ENCODE data around the gene TNP2.

GRCh38 chr16:11271610-11272009 is 2.5 kb upstream of the TNP2 start:
- TF ChIP-seq EZH2 (IDR thresholded peaks at IDR 0.05; ENCODE audit: low read depth, unreplicated experiment) (no peak), ETS1 (IDR thresholded peaks at IDR 0.05) (no peak), STAT1 (IDR thresholded peaks at IDR 0.05; ENCODE audit: unreplicated experiment) (no peak), CTCF (conservative IDR thresholded peaks at IDR 0.05; ENCODE audit: low read depth in 2 of 2) (no peak), REST (IDR thresholded peaks at IDR 0.05; ENCODE audit: unreplicated experiment) (no peak), EZH2phosphoT487 (IDR thresholded peaks at IDR 0.05; ENCODE audit: unreplicated experiment) (no peak), CREB1 (CRISPR knock-in tag; IDR thresholded peaks at IDR 0.05; ENCODE audit: low read depth) (no peak), JUNB (IDR thresholded peaks at IDR 0.05; ENCODE audit: unreplicated experiment) (no peak)
